22Rv1 (cell line): Measurements from ENCODE around the gene POLD4.

Experiments
- CTCF ChIP-seq: fragments of 450-650 bp; IDR thresholded peaks from 2 replicates; pipeline ENCODE4 v1.5.1; 2017; ENCODE audit warnings: mild to moderate bottlenecking
- ZFX ChIP-seq: fragments of 450-650 bp; IDR thresholded peaks from 2 replicates; pipeline ENCODE4 v1.6.1; 2017; ENCODE audit warnings: antibody characterized with exemption, borderline replicate concordance

- TF ChIP-seq CTCF (no peak), ZFX (no peak)
These were observed 13.8 kb upstream of the POLD4 start for GRCh38 chr11:67366961-67367760.
